ENCODE results near the gene RSPO4.

RSPO4 gene

DNA sequence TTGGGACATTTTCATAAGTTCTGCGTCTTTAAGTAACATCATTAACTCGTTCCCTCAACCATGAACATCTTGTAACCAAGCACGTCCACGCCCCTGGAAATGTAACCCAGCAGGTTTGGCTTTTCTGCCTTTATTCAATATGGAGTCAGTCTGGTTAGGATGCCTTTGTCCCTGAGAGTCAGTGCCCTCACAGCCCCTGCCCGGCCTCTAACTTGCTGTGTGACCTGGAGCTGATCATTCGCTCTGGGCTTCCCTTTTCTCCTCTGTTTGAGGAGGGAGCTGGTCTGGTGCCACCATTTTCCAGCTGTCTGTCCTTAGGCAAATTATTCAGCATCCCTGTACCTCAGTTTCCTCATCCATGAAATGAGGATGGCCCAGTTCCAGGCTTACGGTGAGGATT lies 59.5 kb downstream of the RSPO4 start:
- Histone ChIP-seq H3K9me3 (ENCODE audit: insufficient read depth, low read length) (no peaks in the 10 kb centered on the region), H3K36me3 (ENCODE audit: low read length) (no peaks in the 10 kb centered on the region), H3K9me2 (replicated peaks; ENCODE audit: insufficient read depth, low read length) (no peaks in the 10 kb centered on the region), H2AFZ (ENCODE audit: low read depth, low read length, severe bottlenecking) (no peak overlapping the region), H3K4me2 (ENCODE audit: low read depth, low read length, poor library complexity, severe bottlenecking) (no peak overlapping the region), H3K27me3 (ENCODE audit: low read length) (no peaks in the 10 kb centered on the region), H4K20me1 (ENCODE audit: low read depth, low read length) (no peaks in the 10 kb centered on the region), H3K9ac (ENCODE audit: low read length) (no peak overlapping the region), H3K79me2 (ENCODE audit: insufficient read depth, low read length) (no peaks in the 10 kb centered on the region), H3K4me3 (ENCODE audit: insufficient read depth, low read length, poor library complexity, severe bottlenecking) (no peak overlapping the region), H3F3A (ENCODE audit: insufficient read depth) (no peaks in the 10 kb centered on the region), H3K27ac (ENCODE audit: low read depth, low read length) (no peak overlapping the region)
- TF ChIP-seq, protein P1, sequence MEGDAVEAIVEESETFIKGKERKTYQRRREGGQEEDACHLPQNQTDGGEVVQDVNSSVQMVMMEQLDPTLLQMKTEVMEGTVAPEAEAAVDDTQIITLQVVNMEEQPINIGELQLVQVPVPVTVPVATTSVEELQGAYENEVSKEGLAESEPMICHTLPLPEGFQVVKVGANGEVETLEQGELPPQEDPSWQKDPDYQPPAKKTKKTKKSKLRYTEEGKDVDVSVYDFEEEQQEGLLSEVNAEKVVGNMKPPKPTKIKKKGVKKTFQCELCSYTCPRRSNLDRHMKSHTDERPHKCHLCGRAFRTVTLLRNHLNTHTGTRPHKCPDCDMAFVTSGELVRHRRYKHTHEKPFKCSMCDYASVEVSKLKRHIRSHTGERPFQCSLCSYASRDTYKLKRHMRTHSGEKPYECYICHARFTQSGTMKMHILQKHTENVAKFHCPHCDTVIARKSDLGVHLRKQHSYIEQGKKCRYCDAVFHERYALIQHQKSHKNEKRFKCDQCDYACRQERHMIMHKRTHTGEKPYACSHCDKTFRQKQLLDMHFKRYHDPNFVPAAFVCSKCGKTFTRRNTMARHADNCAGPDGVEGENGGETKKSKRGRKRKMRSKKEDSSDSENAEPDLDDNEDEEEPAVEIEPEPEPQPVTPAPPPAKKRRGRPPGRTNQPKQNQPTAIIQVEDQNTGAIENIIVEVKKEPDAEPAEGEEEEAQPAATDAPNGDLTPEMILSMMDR (IDR thresholded peaks at IDR 0.05; ENCODE audit: insufficient read depth, low read length, poor library complexity, severe bottlenecking) = no peak
- no peak for TF ChIP-seq EZH2phosphoT487 (conservative IDR thresholded peaks at IDR 0.05; ENCODE audit: low read length)

DNA sequence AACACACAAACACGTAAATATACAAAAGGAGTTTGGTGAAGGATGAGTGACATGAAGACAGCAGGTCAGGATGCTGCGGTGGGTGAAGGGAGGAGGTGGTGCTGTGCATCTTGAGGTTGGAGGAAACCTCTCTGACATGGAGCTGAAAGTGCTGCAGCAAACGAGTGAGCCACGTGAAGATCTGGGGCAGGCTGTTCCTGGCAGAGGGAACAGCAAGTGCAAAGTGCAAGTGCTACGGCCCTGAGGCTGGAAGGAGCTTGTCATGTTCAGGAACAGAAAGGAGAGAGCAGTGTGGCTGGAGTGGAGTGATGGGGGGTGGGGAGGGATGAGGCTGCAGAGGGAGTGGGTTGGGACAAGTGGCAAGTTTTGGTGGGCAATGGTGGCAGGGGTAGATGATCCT lies 61.2 kb downstream of the RSPO4 start:
- no peak overlapping the region for H3K4me3 ChIP-seq (ENCODE audit: insufficient read depth, low read length, poor library complexity, severe bottlenecking)
- H3K9ac ChIP-seq (ENCODE audit: low read length) = no peak overlapping the region
- no peak overlapping the region for H2AFZ ChIP-seq (ENCODE audit: low read depth, low read length, severe bottlenecking)
- H3K4me2 ChIP-seq (ENCODE audit: low read depth, low read length, poor library complexity, severe bottlenecking) = no peak overlapping the region
- no peaks in the 10 kb centered on the region for H4K20me1 ChIP-seq (ENCODE audit: low read depth, low read length)
- no peaks in the 10 kb centered on the region for H3K79me2 ChIP-seq (ENCODE audit: insufficient read depth, low read length)
- no peaks in the 10 kb centered on the region for H3K9me2 ChIP-seq (replicated peaks; ENCODE audit: insufficient read depth, low read length)
- H3K27ac ChIP-seq (ENCODE audit: low read depth, low read length) = no peak overlapping the region
- H3F3A ChIP-seq (ENCODE audit: insufficient read depth) = no peaks in the 10 kb centered on the region
- no peaks in the 10 kb centered on the region for H3K9me3 ChIP-seq (ENCODE audit: insufficient read depth, low read length)
- no peaks in the 10 kb centered on the region for H3K36me3 ChIP-seq (ENCODE audit: low read length)
- no peaks in the 10 kb centered on the region for H3K27me3 ChIP-seq (ENCODE audit: low read length)
- TF ChIP-seq, protein P1 (IDR thresholded peaks at IDR 0.05; ENCODE audit: insufficient read depth, low read length, poor library complexity, severe bottlenecking) = no peak
- TF ChIP-seq EZH2phosphoT487 (conservative IDR thresholded peaks at IDR 0.05; ENCODE audit: low read length) = no peak

DNA sequence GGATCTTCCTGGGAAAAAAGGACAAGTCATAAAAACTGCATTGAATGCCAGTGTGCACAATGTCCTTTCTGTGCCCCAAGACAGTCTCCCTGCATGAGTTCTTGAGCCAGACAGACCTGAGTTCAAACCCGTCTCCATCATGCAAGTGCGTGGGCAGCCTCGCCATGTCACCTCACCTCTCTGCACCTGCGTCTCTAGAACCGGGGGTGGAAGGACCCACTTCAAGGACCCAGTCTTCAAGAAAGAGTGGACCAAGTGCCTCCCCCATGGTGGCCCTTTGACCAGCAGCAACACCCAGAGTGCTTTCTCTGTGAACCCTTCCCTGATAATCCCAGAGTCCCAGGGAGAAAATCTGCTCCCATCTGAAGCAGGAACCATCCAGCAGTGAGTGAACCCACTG lies 62.5 kb downstream of the RSPO4 start:
- no peak overlapping the region for H2AFZ ChIP-seq (ENCODE audit: low read depth, low read length, severe bottlenecking)
- H3K4me2 ChIP-seq (ENCODE audit: low read depth, low read length, poor library complexity, severe bottlenecking) = no peak overlapping the region
- no peaks in the 10 kb centered on the region for H3K36me3 ChIP-seq (ENCODE audit: low read length)
- H3F3A ChIP-seq (ENCODE audit: insufficient read depth) = no peaks in the 10 kb centered on the region
- no peak overlapping the region for H3K27ac ChIP-seq (ENCODE audit: low read depth, low read length)
- no peak overlapping the region for H3K4me3 ChIP-seq (ENCODE audit: insufficient read depth, low read length, poor library complexity, severe bottlenecking)
- no peaks in the 10 kb centered on the region for H3K9me3 ChIP-seq (ENCODE audit: insufficient read depth, low read length)
- H3K27me3 ChIP-seq (ENCODE audit: low read length) = no peaks in the 10 kb centered on the region
- no peak for TF ChIP-seq EZH2phosphoT487 (conservative IDR thresholded peaks at IDR 0.05; ENCODE audit: low read length)
- TF ChIP-seq, protein P1 (IDR thresholded peaks at IDR 0.05; ENCODE audit: insufficient read depth, low read length, poor library complexity, severe bottlenecking) = no peak
- no peaks in the 10 kb centered on the region for H4K20me1 ChIP-seq (ENCODE audit: low read depth, low read length)
- no peak overlapping the region for H3K9ac ChIP-seq (ENCODE audit: low read length)
- no peaks in the 10 kb centered on the region for H3K79me2 ChIP-seq (ENCODE audit: insufficient read depth, low read length)
- no peaks in the 10 kb centered on the region for H3K9me2 ChIP-seq (replicated peaks; ENCODE audit: insufficient read depth, low read length)
